ENCODE data around the gene CACNA2D3.

DNA sequence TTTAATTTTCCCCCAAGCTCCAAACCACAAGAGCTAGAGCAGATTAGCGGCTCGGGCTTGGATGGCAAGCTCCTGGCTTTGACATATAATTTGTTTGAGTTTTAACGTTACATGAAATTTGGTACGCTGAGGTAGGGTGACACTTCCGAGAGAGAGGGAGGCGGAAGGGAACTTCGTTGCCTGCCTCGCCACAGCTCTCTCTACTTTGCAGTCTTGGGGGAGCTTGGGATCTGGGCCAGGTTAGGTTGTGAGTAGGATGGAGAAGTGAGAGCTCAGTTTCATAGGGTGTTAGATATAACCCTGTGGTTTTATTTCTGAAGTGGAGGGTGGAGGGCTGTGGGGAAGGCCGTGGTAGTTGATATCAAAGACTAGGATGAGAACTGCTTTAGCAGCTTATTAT, 765.8 kb downstream of the CACNA2D3 start:
- TF ChIP-seq, protein P1, sequence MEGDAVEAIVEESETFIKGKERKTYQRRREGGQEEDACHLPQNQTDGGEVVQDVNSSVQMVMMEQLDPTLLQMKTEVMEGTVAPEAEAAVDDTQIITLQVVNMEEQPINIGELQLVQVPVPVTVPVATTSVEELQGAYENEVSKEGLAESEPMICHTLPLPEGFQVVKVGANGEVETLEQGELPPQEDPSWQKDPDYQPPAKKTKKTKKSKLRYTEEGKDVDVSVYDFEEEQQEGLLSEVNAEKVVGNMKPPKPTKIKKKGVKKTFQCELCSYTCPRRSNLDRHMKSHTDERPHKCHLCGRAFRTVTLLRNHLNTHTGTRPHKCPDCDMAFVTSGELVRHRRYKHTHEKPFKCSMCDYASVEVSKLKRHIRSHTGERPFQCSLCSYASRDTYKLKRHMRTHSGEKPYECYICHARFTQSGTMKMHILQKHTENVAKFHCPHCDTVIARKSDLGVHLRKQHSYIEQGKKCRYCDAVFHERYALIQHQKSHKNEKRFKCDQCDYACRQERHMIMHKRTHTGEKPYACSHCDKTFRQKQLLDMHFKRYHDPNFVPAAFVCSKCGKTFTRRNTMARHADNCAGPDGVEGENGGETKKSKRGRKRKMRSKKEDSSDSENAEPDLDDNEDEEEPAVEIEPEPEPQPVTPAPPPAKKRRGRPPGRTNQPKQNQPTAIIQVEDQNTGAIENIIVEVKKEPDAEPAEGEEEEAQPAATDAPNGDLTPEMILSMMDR (conservative IDR thresholded peaks at IDR 0.05 in 1 of 2, IDR thresholded peaks at IDR 0.05 in 1 of 2; ENCODE audit: extremely low read depth in 1 of 2, insufficient read depth in 1 of 2, low read depth in 1 of 2, low read length in 2 of 2), result no peak
- no peak for TF ChIP-seq EZH2 (IDR thresholded peaks at IDR 0.05; ENCODE audit: borderline replicate concordance, low read length)
